ENCODE results near the gene KRT31.

DNA sequence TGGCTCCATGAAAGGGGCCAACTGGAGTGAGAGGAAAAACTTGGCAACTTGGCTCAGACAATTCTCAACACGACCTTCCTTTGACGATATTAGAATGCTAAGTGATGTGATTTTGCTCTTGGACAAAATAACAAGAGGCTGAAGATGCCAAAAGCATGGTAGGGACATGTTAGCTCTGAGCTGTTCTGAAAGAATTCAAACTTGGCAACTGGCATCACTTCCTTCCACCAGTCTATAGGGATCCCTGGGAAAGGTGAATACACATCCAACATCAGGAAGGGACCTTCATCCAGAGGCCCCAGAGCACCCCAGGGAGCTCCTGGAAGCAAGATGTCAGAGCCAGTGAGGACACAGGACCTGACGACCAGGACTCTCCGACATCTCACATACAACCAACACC, 22.7 kb upstream of the KRT31 start:
- TF ChIP-seq, protein P1, sequence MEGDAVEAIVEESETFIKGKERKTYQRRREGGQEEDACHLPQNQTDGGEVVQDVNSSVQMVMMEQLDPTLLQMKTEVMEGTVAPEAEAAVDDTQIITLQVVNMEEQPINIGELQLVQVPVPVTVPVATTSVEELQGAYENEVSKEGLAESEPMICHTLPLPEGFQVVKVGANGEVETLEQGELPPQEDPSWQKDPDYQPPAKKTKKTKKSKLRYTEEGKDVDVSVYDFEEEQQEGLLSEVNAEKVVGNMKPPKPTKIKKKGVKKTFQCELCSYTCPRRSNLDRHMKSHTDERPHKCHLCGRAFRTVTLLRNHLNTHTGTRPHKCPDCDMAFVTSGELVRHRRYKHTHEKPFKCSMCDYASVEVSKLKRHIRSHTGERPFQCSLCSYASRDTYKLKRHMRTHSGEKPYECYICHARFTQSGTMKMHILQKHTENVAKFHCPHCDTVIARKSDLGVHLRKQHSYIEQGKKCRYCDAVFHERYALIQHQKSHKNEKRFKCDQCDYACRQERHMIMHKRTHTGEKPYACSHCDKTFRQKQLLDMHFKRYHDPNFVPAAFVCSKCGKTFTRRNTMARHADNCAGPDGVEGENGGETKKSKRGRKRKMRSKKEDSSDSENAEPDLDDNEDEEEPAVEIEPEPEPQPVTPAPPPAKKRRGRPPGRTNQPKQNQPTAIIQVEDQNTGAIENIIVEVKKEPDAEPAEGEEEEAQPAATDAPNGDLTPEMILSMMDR (IDR thresholded peaks at IDR 0.05; ENCODE audit: borderline replicate concordance, extremely low read depth, low read length, poor library complexity, severe bottlenecking) = no peak
- TF ChIP-seq EZH2 (IDR thresholded peaks at IDR 0.05; ENCODE audit: borderline replicate concordance, low read depth, low read length, severe bottlenecking) = no peak
